ENCODE results near the gene VKORC1L1. TPM values are rescaled to one million over a fixed set of nuclear protein-coding genes. Genes with fewer than 3 reads are reported as not detected.

Gene VKORC1L1
- total RNA-seq, 1 donor from 2014 or later, result 15.2 TPM

DNA sequence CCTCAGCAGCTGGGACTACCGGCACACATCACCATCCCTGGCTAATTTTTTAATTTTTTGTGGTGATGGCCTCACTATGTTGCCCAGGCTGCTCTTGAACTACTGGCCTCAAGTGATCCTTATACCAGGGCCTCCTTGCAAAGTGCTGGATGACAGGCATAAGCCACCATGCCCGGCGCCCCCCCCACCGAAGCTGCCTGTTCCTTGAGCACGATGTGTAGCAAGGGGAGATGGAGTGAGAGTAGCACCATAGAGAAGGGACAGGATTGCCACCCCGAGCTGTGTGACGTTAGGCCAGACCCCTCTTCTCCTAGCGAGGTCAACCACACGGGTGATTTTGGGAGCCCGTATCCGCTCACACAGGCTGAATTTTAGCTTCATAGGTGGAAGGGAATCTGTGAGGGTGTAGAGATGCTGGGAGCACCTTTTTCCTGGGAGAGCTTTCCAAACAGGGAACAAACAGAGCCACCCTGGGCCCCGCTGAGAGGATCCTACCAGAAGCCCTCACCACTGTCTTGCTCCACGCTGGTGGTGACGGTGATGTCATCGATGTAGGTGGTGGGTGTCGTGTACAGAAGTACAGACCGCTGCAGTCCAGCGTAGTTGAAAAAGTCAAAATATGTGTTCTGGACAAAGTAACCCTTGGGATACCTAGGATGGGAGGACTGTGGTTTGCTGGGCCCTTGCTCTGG lies 106.2 kb downstream of the VKORC1L1 start:
- DNase-seq (ENCODE audit: extremely low spot score in 2 of 2), result no peak
- Histone ChIP-seq H3K9me3 (no peaks in the 10 kb centered on the region), H3K36me3 (peaks cover 0 to 37% of the 10 kb centered on the region in 2 donors)

DNA sequence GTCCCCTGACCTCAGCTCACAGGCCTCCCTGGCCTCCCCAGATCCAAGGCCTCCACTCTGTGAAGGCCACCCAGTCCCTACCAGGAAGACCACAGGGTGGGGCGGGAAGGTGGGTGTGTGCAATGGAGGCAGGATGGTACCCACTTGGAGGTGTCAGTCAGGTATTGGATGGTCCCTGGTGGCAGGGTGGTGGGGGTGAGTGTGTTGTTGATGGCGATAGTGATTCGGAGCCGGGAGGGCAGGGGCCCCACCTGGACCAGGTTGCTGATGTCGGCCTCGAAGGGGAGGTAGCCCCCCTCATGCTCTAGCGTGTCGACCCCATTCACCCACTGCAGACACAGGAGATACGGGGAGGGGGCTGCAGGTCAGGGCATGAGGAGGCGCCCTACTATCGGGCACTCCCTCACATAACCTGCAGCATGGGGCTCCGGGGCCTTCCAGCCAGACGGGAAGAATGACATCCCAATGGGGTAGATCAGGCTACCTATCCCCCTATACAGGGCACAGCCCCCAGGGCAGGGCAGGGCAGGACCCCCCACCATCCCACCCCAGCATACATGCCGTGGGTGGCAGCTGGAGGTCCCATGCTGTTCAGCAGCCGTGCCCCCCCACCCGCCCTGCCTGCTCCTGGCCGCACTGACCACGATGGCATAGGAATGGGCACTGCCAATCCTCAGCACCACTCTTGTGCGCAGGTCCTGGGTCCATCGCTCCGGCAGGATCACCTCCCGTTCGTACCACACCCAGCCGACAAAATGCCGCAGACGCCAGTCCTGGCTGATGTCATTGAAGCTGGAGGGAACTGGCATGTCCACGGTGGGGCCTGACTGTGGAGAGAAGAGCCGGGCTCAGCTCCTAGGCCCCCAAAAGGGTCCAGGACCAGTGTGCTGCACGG lies 107.0 kb downstream of the VKORC1L1 start:
- Histone ChIP-seq H3K4me3 (peak overlapping the region in 1 of 2 donors; percentile 84), H3K4me1 (peaks cover 23% of the 10 kb centered on the region), H3K36me3 (peaks cover 0 to 30% of the 10 kb centered on the region in 2 donors), H3K27ac (no peak overlapping the region), H3K9me3 (no peaks in the 10 kb centered on the region), H3K27me3 (no peaks in the 10 kb centered on the region)
- DNase-seq (ENCODE audit: extremely low spot score in 2 of 2), result no peak
- intact Hi-C loops (cut with DNase I), result no loop called here
- TF ChIP-seq CTCF (IDR thresholded peaks at IDR 0.05), result no peak
- no peak for TF ChIP-seq POLR2A (IDR thresholded peaks at IDR 0.05)
- no peak for TF ChIP-seq POLR2AphosphoS5 (IDR thresholded peaks at IDR 0.05; ENCODE audit: insufficient read depth in 1 of 2, low read depth in 1 of 2)

More for the DNA sequence above, 106.2 kb downstream of the VKORC1L1 start:
- Histone ChIP-seq H3K4me3 (no peak overlapping the region), H3K27me3 (no peaks in the 10 kb centered on the region), H3K4me1 (peaks cover 23% of the 10 kb centered on the region), H3K27ac (no peak overlapping the region)
- intact Hi-C loops (cut with DNase I), result no loop called here
- TF ChIP-seq POLR2A (IDR thresholded peaks at IDR 0.05) (no peak), POLR2AphosphoS5 (IDR thresholded peaks at IDR 0.05; ENCODE audit: insufficient read depth in 1 of 2, low read depth in 1 of 2) (no peak), CTCF (IDR thresholded peaks at IDR 0.05) (no peak)

- no peak for DNase-seq (ENCODE audit: extremely low spot score in 2 of 2)
- no peak for TF ChIP-seq POLR2A (IDR thresholded peaks at IDR 0.05)
- peak in 1 of 2 donors; percentile 38 for TF ChIP-seq POLR2AphosphoS5 (IDR thresholded peaks at IDR 0.05; ENCODE audit: insufficient read depth in 1 of 2, low read depth in 1 of 2)
- TF ChIP-seq CTCF (IDR thresholded peaks at IDR 0.05), result no peak
- intact Hi-C loops (cut with DNase I), result no loop called here
- Histone ChIP-seq H3K36me3 (peaks cover 0 to 21% of the 10 kb centered on the region in 2 donors), H3K4me1 (peaks cover 23% of the 10 kb centered on the region), H3K27ac (no peak overlapping the region), H3K4me3 (peak overlapping the region; percentile 70 to 84), H3K9me3 (no peaks in the 10 kb centered on the region), H3K27me3 (no peaks in the 10 kb centered on the region)
These were observed 107.8 kb downstream of the VKORC1L1 start for GRCh38 chr7:65980478-65981250.

DNA sequence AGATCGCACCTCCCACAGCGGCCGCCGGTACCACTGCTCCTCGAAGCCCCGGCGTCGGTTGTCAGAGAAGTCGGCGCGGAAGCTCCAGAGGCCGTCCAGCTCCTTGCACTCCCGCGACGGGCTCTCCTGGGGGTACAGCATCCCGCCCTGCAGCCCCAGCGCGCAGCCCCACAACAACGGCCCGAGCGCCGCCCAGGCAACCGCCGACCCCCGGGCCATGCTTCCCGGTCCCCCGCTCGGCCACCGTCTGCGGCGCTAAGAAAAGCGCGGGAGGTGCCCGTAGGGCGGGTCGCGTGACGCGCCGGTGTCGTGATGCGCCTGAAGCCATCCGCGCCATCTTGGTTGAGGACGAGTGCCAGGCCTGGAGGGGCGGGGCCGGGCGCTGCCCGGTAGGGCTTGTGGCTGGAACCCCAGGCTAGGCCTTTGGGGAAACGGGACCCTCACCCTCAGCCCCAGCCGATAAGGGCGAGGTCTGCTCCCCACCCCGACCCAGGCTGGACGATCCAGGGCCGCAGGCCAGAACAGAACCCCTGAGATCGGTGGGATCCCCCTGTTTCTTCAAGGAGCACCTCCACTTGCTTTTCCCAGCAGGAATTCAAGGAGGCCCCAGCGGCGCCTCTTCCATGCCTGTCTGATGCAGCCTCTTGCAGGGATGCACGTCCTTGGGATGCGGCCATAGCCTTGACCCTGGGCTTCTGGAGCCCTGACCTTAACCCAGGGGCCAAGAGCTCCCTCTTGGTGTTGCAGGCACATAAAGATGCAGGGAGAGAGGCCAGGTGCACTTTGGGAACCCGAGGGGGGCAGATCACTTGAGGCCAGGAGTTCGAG lies 109.3 kb downstream of the VKORC1L1 start, which contains the start of gene GUSB:
GUSB (minus strand) TSS at position 249 of the 828 bp plus-strand sequence; CDS start at position 219, 30 bp downstream.
- H3K4me1 ChIP-seq, result peaks cover 23% of the 10 kb centered on the region
- H3K9me3 ChIP-seq, result no peaks in the 10 kb centered on the region
- H3K36me3 ChIP-seq, result peaks cover 0 to 12% of the 10 kb centered on the region in 2 donors
- no peaks in the 10 kb centered on the region for H3K27me3 ChIP-seq
- H3K4me3 ChIP-seq, result peak within 1 kb of the TSS; percentile 70 to 84
- peak in 1 of 2 donors; percentile 52 for TF ChIP-seq POLR2A (IDR thresholded peaks at IDR 0.05)
- TF ChIP-seq POLR2AphosphoS5 (IDR thresholded peaks at IDR 0.05; ENCODE audit: insufficient read depth in 1 of 2, low read depth in 1 of 2), result peak; percentile 86 to 92
- no peak for TF ChIP-seq CTCF (IDR thresholded peaks at IDR 0.05)
- H3K27ac ChIP-seq, result peak within 1 kb of the TSS; percentile 87
- intact Hi-C loops (cut with DNase I), result no loop called here
- no peak for DNase-seq (ENCODE audit: extremely low spot score in 2 of 2)

Measured in vagina (tissue), 2 donors.